Measurements from ENCODE around the gene PPIA.
"Not testable (repeated sequence)": the region's sequence is repeated elsewhere in the genome, so short reads cannot be mapped to it uniquely, and the experiment has no call there.

Gene PPIA

GRCh38 chr7:44803828-44804519 lies 7.5 kb downstream of the PPIA start:
- H3K27me3 ChIP-seq (ENCODE audit: low read depth); H3K4me1 ChIP-seq; H3K4me3 ChIP-seq; H3K9me3 ChIP-seq; in situ Hi-C loops (cut with MboI; ENCODE audit: low sequenced_read_pairs); DNase-seq (ENCODE audit: low spot score in 2 of 2): not testable (repeated sequence)
- peaks cover 50% of the 10 kb centered on the region for H3K36me3 ChIP-seq (replicated peaks)

GRCh38 chr7:44805950-44806349 lies 9.5 kb downstream of the PPIA start:
- no peaks in the 10 kb centered on the region for H3K4me1 ChIP-seq
- H3K9me3 ChIP-seq, result no peaks in the 10 kb centered on the region
- no peak for DNase-seq (ENCODE audit: low spot score in 2 of 2)
- in situ Hi-C loops (cut with MboI; ENCODE audit: low sequenced_read_pairs), result no loop called here
- peaks cover 31% of the 10 kb centered on the region for H3K36me3 ChIP-seq (replicated peaks)
- H3K4me3 ChIP-seq, result no peak overlapping the region
- no peaks in the 10 kb centered on the region for H3K27me3 ChIP-seq (ENCODE audit: low read depth)

- H3K4me1 ChIP-seq, result no peaks in the 10 kb centered on the region
- H3K36me3 ChIP-seq (replicated peaks), result peaks cover under 1% of the 10 kb centered on the region; the same call in 1 of the 2 replicates
- no peaks in the 10 kb centered on the region for H3K9me3 ChIP-seq
- no peak for DNase-seq (ENCODE audit: low spot score in 2 of 2)
- no peaks in the 10 kb centered on the region for H3K27me3 ChIP-seq (ENCODE audit: low read depth)
- in situ Hi-C loops (cut with MboI; ENCODE audit: low sequenced_read_pairs), result no loop called here
- no peak overlapping the region for H3K4me3 ChIP-seq
These were observed 12.5 kb downstream of the PPIA start for GRCh38 chr7:44808914-44809393.

GRCh38 chr7:44811093-44811492 lies 14.6 kb downstream of the PPIA start:
- Histone ChIP-seq H3K9me3 (no peaks in the 10 kb centered on the region), H3K27me3 (ENCODE audit: low read depth) (no peaks in the 10 kb centered on the region), H3K36me3 (replicated peaks) (no peaks in the 10 kb centered on the region), H3K4me3 (no peak overlapping the region), H3K4me1 (no peaks in the 10 kb centered on the region)
- in situ Hi-C loops (cut with MboI; ENCODE audit: low sequenced_read_pairs), result no loop called here
- DNase-seq (ENCODE audit: low spot score in 2 of 2), result no peak

- no peaks in the 10 kb centered on the region for H3K36me3 ChIP-seq (replicated peaks)
- no peaks in the 10 kb centered on the region for H3K4me1 ChIP-seq
- no peak overlapping the region for H3K4me3 ChIP-seq
- DNase-seq (ENCODE audit: low spot score in 2 of 2), result no peak
- H3K27me3 ChIP-seq (ENCODE audit: low read depth), result no peaks in the 10 kb centered on the region
- in situ Hi-C loops (cut with MboI; ENCODE audit: low sequenced_read_pairs), result no loop called here
- H3K9me3 ChIP-seq, result no peaks in the 10 kb centered on the region
These were observed 15.1 kb downstream of the PPIA start for GRCh38 chr7:44811571-44811970.

GRCh38 chr7:44814919-44815318 lies 18.4 kb downstream of the PPIA start:
- Histone ChIP-seq H3K4me1 (no peaks in the 10 kb centered on the region), H3K27me3 (ENCODE audit: low read depth) (no peaks in the 10 kb centered on the region), H3K36me3 (replicated peaks) (no peaks in the 10 kb centered on the region), H3K4me3 (no peak overlapping the region), H3K9me3 (no peaks in the 10 kb centered on the region)
- no peak for DNase-seq (ENCODE audit: low spot score in 2 of 2)
- in situ Hi-C loops (cut with MboI; ENCODE audit: low sequenced_read_pairs), result no loop called here

GRCh38 chr7:44819292-44819691 lies 22.8 kb downstream of the PPIA start:
- no peaks in the 10 kb centered on the region for H3K27me3 ChIP-seq (ENCODE audit: low read depth)
- H3K36me3 ChIP-seq (replicated peaks), result no peaks in the 10 kb centered on the region; the same call in 1 of the 2 replicates
- H3K9me3 ChIP-seq, result no peaks in the 10 kb centered on the region
- H3K4me1 ChIP-seq, result no peaks in the 10 kb centered on the region
- in situ Hi-C loops (cut with MboI; ENCODE audit: low sequenced_read_pairs), result no loop called here
- DNase-seq (ENCODE audit: low spot score in 2 of 2), result no peak
- no peak overlapping the region for H3K4me3 ChIP-seq

- peaks cover 21% of the 10 kb centered on the region for H3K36me3 ChIP-seq (replicated peaks)
- no peak for DNase-seq (ENCODE audit: low spot score in 2 of 2)
- no peak overlapping the region for H3K4me3 ChIP-seq
- no peaks in the 10 kb centered on the region for H3K9me3 ChIP-seq
- H3K27me3 ChIP-seq (ENCODE audit: low read depth), result no peaks in the 10 kb centered on the region
- H3K4me1 ChIP-seq, result no peaks in the 10 kb centered on the region
- in situ Hi-C loops (cut with MboI; ENCODE audit: low sequenced_read_pairs), result no loop called here
These were observed 26.8 kb downstream of the PPIA start for GRCh38 chr7:44823255-44823781.

- H3K4me3 ChIP-seq, result no peak overlapping the region
- H3K36me3 ChIP-seq (replicated peaks), result peaks cover 38% of the 10 kb centered on the region
- DNase-seq (ENCODE audit: low spot score in 2 of 2), result no peak
- in situ Hi-C loops (cut with MboI; ENCODE audit: low sequenced_read_pairs), result loop anchor here (25.0 kb wide), 1 partner anchor 287 kb away; the partner anchor contains the start of gene TBRG4
- no peaks in the 10 kb centered on the region for H3K4me1 ChIP-seq
- no peaks in the 10 kb centered on the region for H3K9me3 ChIP-seq
- H3K27me3 ChIP-seq (ENCODE audit: low read depth), result no peaks in the 10 kb centered on the region
These were observed 28.5 kb downstream of the PPIA start for GRCh38 chr7:44824894-44825526.

GRCh38 chr7:44827567-44827966 lies 31.1 kb downstream of the PPIA start:
- no peak for DNase-seq (ENCODE audit: low spot score in 2 of 2)
- Histone ChIP-seq H3K27me3 (ENCODE audit: low read depth) (no peaks in the 10 kb centered on the region), H3K4me3 (no peak overlapping the region), H3K4me1 (no peaks in the 10 kb centered on the region), H3K36me3 (replicated peaks) (peaks cover 59% of the 10 kb centered on the region), H3K9me3 (no peaks in the 10 kb centered on the region)
- in situ Hi-C loops (cut with MboI; ENCODE audit: low sequenced_read_pairs), result loop anchor here (25.0 kb wide), 1 partner anchor 285 kb away; the partner anchor contains the start of gene TBRG4

GRCh38 chr7:44838751-44839150 lies 42.3 kb downstream of the PPIA start:
- in situ Hi-C loops (cut with MboI; ENCODE audit: low sequenced_read_pairs), result loop anchor here (25.0 kb wide), 1 partner anchor 274 kb away; the partner anchor contains the start of gene TBRG4
- no peaks in the 10 kb centered on the region for H3K4me1 ChIP-seq
- H3K9me3 ChIP-seq, result no peaks in the 10 kb centered on the region
- H3K4me3 ChIP-seq, result no peak overlapping the region
- H3K36me3 ChIP-seq (replicated peaks), result peaks cover 67% of the 10 kb centered on the region
- DNase-seq (ENCODE audit: low spot score in 2 of 2), result no peak
- H3K27me3 ChIP-seq (ENCODE audit: low read depth), result no peaks in the 10 kb centered on the region

GRCh38 chr7:44842675-44843074 lies 46.2 kb downstream of the PPIA start:
- not testable (repeated sequence) for H3K4me3 ChIP-seq; H3K9me3 ChIP-seq; DNase-seq (ENCODE audit: low spot score in 2 of 2); H3K27me3 ChIP-seq (ENCODE audit: low read depth)
- peaks cover 12% of the 10 kb centered on the region for H3K4me1 ChIP-seq
- in situ Hi-C loops (cut with MboI; ENCODE audit: low sequenced_read_pairs), result loop anchor here (25.0 kb wide), 1 partner anchor 270 kb away; the partner anchor contains the start of gene TBRG4
- H3K36me3 ChIP-seq (replicated peaks), result peaks cover 43% of the 10 kb centered on the region

- in situ Hi-C loops (cut with MboI; ENCODE audit: low sequenced_read_pairs), result loop anchor here (25.0 kb wide), 1 partner anchor 269 kb away; the partner anchor contains the start of gene TBRG4
- not testable (repeated sequence) for DNase-seq (ENCODE audit: low spot score in 2 of 2); H3K27me3 ChIP-seq (ENCODE audit: low read depth); H3K4me3 ChIP-seq; H3K9me3 ChIP-seq
- Histone ChIP-seq H3K36me3 (replicated peaks) (peaks cover 38% of the 10 kb centered on the region), H3K4me1 (peaks cover 12% of the 10 kb centered on the region)
These were observed 47.0 kb downstream of the PPIA start for GRCh38 chr7:44843440-44843839.

- Histone ChIP-seq H3K27me3 (ENCODE audit: low read depth) (no peaks in the 10 kb centered on the region), H3K4me3 (peak overlapping the region; percentile 67), H3K9me3 (no peaks in the 10 kb centered on the region), H3K36me3 (replicated peaks) (peaks cover 18% of the 10 kb centered on the region), H3K4me1 (peaks cover 21% of the 10 kb centered on the region)
- in situ Hi-C loops (cut with MboI; ENCODE audit: low sequenced_read_pairs), result loop anchor here (25.0 kb wide), 1 partner anchor 267 kb away; the partner anchor contains the start of gene TBRG4
- DNase-seq (ENCODE audit: low spot score in 2 of 2), result no peak
These were observed 49.0 kb downstream of the PPIA start for GRCh38 chr7:44845451-44845850.

Data from HAP-1 (cell line).